ENCODE results near the gene CTBP2. TPM values are rescaled to one million over a fixed set of nuclear protein-coding genes. Genes with fewer than 3 reads are reported as not detected.

CTBP2 gene
- total RNA-seq, 1 experiment from 2014 or later, result 125 TPM

DNA sequence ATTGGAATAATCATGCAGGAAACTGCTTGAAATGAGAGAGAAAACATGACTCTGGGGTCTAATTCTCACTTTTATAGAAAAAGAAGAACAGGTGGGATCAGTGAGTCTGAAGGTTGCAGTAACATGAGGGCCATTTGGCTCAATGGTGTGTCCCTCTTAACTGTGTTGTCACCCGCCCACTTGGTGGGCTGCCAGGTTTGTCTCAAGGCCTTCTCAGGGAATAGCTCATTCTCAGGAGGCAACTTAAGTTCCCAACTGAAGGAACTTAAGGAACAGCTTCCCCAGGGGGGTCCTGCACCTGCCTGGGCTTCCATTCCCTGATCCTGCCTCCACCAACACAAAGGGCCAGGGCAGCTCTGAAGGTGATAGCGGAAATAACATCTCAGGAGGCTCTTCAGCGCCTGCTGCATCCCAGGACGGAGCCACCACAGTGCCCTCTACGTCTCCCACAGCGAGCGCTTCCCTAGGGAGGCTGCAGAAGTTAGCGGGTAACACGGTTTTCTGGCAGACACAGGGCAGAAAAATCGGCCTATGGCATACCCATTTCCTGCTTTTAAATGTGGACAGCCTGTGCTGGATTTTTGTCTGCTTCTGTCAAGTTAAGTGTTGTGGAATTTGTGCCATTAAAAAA is 129.7 kb downstream of the CTBP2 start:
- ChIA-PET POLR2A (no interaction called here), CTCF (no interaction called here)
- no peak for TF ChIP-seq SIN3A (IDR thresholded peaks at IDR 0.05; ENCODE audit: borderline replicate concordance, insufficient read depth, low read depth, low read length)
- no peak for TF ChIP-seq TCF7L2 (IDR thresholded peaks at IDR 0.05; ENCODE audit: low read depth, low read length)
- TF ChIP-seq POLR2AphosphoS5 (IDR thresholded peaks at IDR 0.05; ENCODE audit: low read depth, low read length), result no peak
- TF ChIP-seq, protein P1, sequence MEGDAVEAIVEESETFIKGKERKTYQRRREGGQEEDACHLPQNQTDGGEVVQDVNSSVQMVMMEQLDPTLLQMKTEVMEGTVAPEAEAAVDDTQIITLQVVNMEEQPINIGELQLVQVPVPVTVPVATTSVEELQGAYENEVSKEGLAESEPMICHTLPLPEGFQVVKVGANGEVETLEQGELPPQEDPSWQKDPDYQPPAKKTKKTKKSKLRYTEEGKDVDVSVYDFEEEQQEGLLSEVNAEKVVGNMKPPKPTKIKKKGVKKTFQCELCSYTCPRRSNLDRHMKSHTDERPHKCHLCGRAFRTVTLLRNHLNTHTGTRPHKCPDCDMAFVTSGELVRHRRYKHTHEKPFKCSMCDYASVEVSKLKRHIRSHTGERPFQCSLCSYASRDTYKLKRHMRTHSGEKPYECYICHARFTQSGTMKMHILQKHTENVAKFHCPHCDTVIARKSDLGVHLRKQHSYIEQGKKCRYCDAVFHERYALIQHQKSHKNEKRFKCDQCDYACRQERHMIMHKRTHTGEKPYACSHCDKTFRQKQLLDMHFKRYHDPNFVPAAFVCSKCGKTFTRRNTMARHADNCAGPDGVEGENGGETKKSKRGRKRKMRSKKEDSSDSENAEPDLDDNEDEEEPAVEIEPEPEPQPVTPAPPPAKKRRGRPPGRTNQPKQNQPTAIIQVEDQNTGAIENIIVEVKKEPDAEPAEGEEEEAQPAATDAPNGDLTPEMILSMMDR (IDR thresholded peaks at IDR 0.05), result no peak
- TF ChIP-seq, protein P2, sequence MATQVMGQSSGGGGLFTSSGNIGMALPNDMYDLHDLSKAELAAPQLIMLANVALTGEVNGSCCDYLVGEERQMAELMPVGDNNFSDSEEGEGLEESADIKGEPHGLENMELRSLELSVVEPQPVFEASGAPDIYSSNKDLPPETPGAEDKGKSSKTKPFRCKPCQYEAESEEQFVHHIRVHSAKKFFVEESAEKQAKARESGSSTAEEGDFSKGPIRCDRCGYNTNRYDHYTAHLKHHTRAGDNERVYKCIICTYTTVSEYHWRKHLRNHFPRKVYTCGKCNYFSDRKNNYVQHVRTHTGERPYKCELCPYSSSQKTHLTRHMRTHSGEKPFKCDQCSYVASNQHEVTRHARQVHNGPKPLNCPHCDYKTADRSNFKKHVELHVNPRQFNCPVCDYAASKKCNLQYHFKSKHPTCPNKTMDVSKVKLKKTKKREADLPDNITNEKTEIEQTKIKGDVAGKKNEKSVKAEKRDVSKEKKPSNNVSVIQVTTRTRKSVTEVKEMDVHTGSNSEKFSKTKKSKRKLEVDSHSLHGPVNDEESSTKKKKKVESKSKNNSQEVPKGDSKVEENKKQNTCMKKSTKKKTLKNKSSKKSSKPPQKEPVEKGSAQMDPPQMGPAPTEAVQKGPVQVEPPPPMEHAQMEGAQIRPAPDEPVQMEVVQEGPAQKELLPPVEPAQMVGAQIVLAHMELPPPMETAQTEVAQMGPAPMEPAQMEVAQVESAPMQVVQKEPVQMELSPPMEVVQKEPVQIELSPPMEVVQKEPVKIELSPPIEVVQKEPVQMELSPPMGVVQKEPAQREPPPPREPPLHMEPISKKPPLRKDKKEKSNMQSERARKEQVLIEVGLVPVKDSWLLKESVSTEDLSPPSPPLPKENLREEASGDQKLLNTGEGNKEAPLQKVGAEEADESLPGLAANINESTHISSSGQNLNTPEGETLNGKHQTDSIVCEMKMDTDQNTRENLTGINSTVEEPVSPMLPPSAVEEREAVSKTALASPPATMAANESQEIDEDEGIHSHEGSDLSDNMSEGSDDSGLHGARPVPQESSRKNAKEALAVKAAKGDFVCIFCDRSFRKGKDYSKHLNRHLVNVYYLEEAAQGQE (IDR thresholded peaks at IDR 0.05; ENCODE audit: insufficient read depth in 1 of 2, low read depth in 2 of 2, low read length in 1 of 2), result no peak
- ATAC-seq, result no peak
- Histone ChIP-seq H3K36me3 (ENCODE audit: control insufficient read depth, insufficient read depth, low read length) (no peaks in the 10 kb centered on the region), H3K9me3 (ENCODE audit: control insufficient read depth, insufficient read depth, low read depth, low read length) (no peaks in the 10 kb centered on the region), H3K27ac (ENCODE audit: low read length) (no peak overlapping the region), H3K4me3 (ENCODE audit: low read depth in 2 of 2, low read length in 2 of 2) (no peak overlapping the region), H3K4me1 (ENCODE audit: control insufficient read depth, insufficient read depth, low read length) (peaks cover 18% of the 10 kb centered on the region), H3K27me3 (ENCODE audit: control insufficient read depth, insufficient read depth, low read length) (no peaks in the 10 kb centered on the region)
- no peak for DNase-seq (ENCODE audit: low read depth, low spot score)
- in situ Hi-C loops (cut with HindIII; ENCODE audit: low pct_unique_long_range_greater_than_20kb, low sequenced_read_pairs), result no loop called here
- no TSS peak for BruUV-seq (replicated peaks)
- intact Hi-C loops (cut with micrococcal nuclease; ENCODE audit: unreplicated experiment), result no loop called here

DNA sequence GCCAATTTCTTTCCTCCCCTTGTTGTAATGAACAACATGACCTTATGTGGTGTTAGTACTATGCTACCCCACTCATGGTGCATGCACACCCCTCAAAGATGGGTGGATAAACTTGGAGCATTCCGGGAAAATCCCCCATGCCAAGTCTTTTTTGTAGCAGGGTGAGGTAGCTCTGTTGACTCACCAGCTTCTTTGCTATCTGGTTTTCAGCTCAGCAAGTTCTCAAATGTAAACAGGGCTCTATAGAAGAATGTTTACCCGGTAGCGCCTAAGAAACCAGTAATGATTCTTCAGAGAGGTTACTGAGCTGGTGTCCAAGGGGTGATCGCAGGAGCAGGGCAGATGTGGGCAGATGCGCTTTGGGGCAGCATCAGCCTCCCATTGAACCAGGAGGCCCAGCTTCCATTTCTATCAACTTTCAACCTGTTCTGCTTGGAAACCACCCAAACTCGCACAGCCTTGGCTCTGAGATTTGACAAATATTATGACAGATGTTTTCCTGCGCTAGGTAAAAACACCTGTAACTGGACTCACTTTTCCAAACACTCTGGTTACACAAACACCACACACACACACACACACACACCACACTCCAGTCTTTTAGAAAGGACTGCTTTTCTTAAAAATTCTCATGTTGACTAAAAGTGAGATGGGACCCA is 130.7 kb downstream of the CTBP2 start:
- no peak overlapping the region for H3K4me3 ChIP-seq (ENCODE audit: low read depth in 2 of 2, low read length in 2 of 2)
- no peaks in the 10 kb centered on the region for H3K9me3 ChIP-seq (ENCODE audit: control insufficient read depth, insufficient read depth, low read depth, low read length)
- H3K27me3 ChIP-seq (ENCODE audit: control insufficient read depth, insufficient read depth, low read length), result no peaks in the 10 kb centered on the region
- no peaks in the 10 kb centered on the region for H3K36me3 ChIP-seq (ENCODE audit: control insufficient read depth, insufficient read depth, low read length)
- TF ChIP-seq, protein P2 (IDR thresholded peaks at IDR 0.05; ENCODE audit: insufficient read depth in 1 of 2, low read depth in 2 of 2, low read length in 1 of 2), result no peak
- intact Hi-C loops (cut with micrococcal nuclease; ENCODE audit: unreplicated experiment) (no loop called here), in situ Hi-C loops (cut with HindIII; ENCODE audit: low pct_unique_long_range_greater_than_20kb, low sequenced_read_pairs) (no loop called here)
- DNase-seq (ENCODE audit: low read depth, low spot score) (no peak), ATAC-seq (peak; percentile 5; the same call in 1 of the 2 replicates)
- no peak overlapping the region for H3K27ac ChIP-seq (ENCODE audit: low read length)
- BruUV-seq (replicated peaks), result TSS peak; percentile 40
- H3K4me1 ChIP-seq (ENCODE audit: control insufficient read depth, insufficient read depth, low read length), result peaks cover 8% of the 10 kb centered on the region
- ChIA-PET POLR2A (interaction anchor here (0.7 kb wide), 1 partner anchor 192 kb away, joined by 11 read pairs; no protein-coding TSS in a partner anchor), CTCF (no interaction called here)

All from Panc1 (cell line).